ENCODE data around the gene COL19A1. TPM values are rescaled to one million over a fixed set of nuclear protein-coding genes. Genes with fewer than 3 reads are reported as not detected.

Gene COL19A1
- total and polyA plus RNA-seq, 2 experiments from 2014 or later = not detected

GRCh38 chr6:70131528-70131927 is 265.2 kb downstream of the COL19A1 start (continued):
- TF ChIP-seq ETS1 (IDR thresholded peaks at IDR 0.05) (no peak), REST (IDR thresholded peaks at IDR 0.05; ENCODE audit: unreplicated experiment) (no peak), EZH2 (IDR thresholded peaks at IDR 0.05; ENCODE audit: low read depth, unreplicated experiment) (no peak), CREB1 (CRISPR knock-in tag; IDR thresholded peaks at IDR 0.05; ENCODE audit: low read depth) (no peak)

DNA sequence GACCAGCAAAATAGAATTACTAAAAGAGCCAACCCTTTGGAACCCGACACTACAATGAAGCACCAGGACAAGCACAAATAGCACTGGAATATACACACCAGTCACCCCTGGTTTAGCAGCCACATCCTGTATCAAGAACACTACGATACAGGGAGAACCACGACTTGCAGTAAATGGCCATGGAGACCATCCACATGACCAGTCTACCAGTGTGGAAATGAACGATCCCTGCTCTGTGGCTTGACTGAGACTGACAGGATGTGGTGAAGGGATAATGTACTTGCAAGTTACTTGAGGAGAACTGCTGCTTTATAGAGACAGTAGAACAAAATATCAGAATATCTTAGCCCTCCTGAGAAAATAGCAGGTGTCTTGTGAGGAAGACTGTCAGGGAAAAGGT is 266.9 kb downstream of the COL19A1 start:
- no peaks in the 10 kb centered on the region for H3K36me3 ChIP-seq (ENCODE audit: insufficient read depth)
- Mint-ChIP-seq H3K9me3 (no peaks in the 10 kb centered on the region; the same call in 2 of the 3 replicates), H3K36me3 (ENCODE audit: low read depth) (no peaks in the 10 kb centered on the region), H3K4me3 (no peak overlapping the region), H3K27me3 (ENCODE audit: insufficient read depth, low read depth, poor library complexity) (peaks cover 2% of the 10 kb centered on the region), H3K27ac (no peak overlapping the region), H3K4me1 (peaks cover 25% of the 10 kb centered on the region)
- H3K27ac ChIP-seq (ENCODE audit: low read depth) = no peak overlapping the region
- H2AFZ ChIP-seq = no peak overlapping the region
- ATAC-seq (no peak), DNase-seq (ENCODE audit: low spot score) (no peak)
- H3K4me2 ChIP-seq = no peak overlapping the region
- H3K79me2 ChIP-seq (replicated peaks; ENCODE audit: insufficient read depth) = no peaks in the 10 kb centered on the region
- H3K27me3 ChIP-seq (ENCODE audit: insufficient read depth) = no peaks in the 10 kb centered on the region
- no peak overlapping the region for H3K4me3 ChIP-seq
- H4K20me1 ChIP-seq (replicated peaks; ENCODE audit: insufficient read depth) = no peaks in the 10 kb centered on the region
- 0 out of 2 replicates have a peak, but pooled peaks cover 5% of the 10 kb centered on the region for H3K9me2 ChIP-seq (ENCODE audit: insufficient read depth)
- H3F3A ChIP-seq (replicated peaks; ENCODE audit: low read depth) = no peaks in the 10 kb centered on the region
- peaks cover 25% of the 10 kb centered on the region for H3K4me1 ChIP-seq (ENCODE audit: insufficient read depth)
- no peak for TF ChIP-seq ZNF331 (CRISPR knock-in tag; IDR thresholded peaks at IDR 0.05; ENCODE audit: low read depth)
- no peak for TF ChIP-seq CREB1 (CRISPR knock-in tag; IDR thresholded peaks at IDR 0.05; ENCODE audit: low read depth)
- TF ChIP-seq NANOG (IDR thresholded peaks at IDR 0.05; ENCODE audit: borderline replicate concordance) = no peak
- TF ChIP-seq EZH2 (IDR thresholded peaks at IDR 0.05; ENCODE audit: low read depth, unreplicated experiment) = no peak
- TF ChIP-seq STAT1 (IDR thresholded peaks at IDR 0.05; ENCODE audit: unreplicated experiment) = no peak
- TF ChIP-seq, protein P1, sequence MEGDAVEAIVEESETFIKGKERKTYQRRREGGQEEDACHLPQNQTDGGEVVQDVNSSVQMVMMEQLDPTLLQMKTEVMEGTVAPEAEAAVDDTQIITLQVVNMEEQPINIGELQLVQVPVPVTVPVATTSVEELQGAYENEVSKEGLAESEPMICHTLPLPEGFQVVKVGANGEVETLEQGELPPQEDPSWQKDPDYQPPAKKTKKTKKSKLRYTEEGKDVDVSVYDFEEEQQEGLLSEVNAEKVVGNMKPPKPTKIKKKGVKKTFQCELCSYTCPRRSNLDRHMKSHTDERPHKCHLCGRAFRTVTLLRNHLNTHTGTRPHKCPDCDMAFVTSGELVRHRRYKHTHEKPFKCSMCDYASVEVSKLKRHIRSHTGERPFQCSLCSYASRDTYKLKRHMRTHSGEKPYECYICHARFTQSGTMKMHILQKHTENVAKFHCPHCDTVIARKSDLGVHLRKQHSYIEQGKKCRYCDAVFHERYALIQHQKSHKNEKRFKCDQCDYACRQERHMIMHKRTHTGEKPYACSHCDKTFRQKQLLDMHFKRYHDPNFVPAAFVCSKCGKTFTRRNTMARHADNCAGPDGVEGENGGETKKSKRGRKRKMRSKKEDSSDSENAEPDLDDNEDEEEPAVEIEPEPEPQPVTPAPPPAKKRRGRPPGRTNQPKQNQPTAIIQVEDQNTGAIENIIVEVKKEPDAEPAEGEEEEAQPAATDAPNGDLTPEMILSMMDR (conservative IDR thresholded peaks at IDR 0.05; ENCODE audit: low read depth in 2 of 2) = no peak
- no peak for TF ChIP-seq JUNB (IDR thresholded peaks at IDR 0.05; ENCODE audit: unreplicated experiment)
- no peak for TF ChIP-seq EZH2phosphoT487 (IDR thresholded peaks at IDR 0.05; ENCODE audit: unreplicated experiment)
- TF ChIP-seq REST (IDR thresholded peaks at IDR 0.05; ENCODE audit: unreplicated experiment) = no peak
- TF ChIP-seq ETS1 (IDR thresholded peaks at IDR 0.05) = no peak
- no peak for TF ChIP-seq ZNF114 (CRISPR knock-in tag; IDR thresholded peaks at IDR 0.05)
- no peak for TF ChIP-seq POLR2AphosphoS5 (IDR thresholded peaks at IDR 0.05; ENCODE audit: low read depth)

Measured in GM23338 (cell line).